H9 (cell line): ENCODE results near the gene OR6B1. TPM values are rescaled to one million over a fixed set of nuclear protein-coding genes. Genes with fewer than 3 reads are reported as not detected.

Experiments used
- DNase-seq: peaks from one replicate; pipeline ENCODE4 v3.0.0-alpha.2; 2017
- H2AFZ ChIP-seq: one replicate; pipeline ENCODE4 v1.6.1; 2013; ENCODE audit warnings: mild to moderate bottlenecking, low read length, control low read depth, moderate library complexity
- H2AK5ac ChIP-seq: 2 replicates; pipeline ENCODE4 v1.6.1; 2013; ENCODE audit warnings: low read length, control low read depth, mixed read lengths; ENCODE audit not compliant: insufficient read length
- H2BK120ac ChIP-seq: one replicate; pipeline ENCODE4 v1.6.1; 2013; ENCODE audit warnings: low read depth, mild to moderate bottlenecking, low read length, control low read depth, inconsistent platforms; ENCODE audit not compliant: poor library complexity, severe bottlenecking
- H2BK12ac ChIP-seq: 2 replicates; pipeline ENCODE4 v1.6.1; 2013; ENCODE audit warnings: low read length, control low read depth, mixed read lengths, low read depth; ENCODE audit not compliant: insufficient read length
- H2BK15ac ChIP-seq: 2 replicates; pipeline ENCODE4 v1.6.1; 2013; ENCODE audit warnings: low read depth, low read length, control low read depth
- H2BK20ac ChIP-seq: one replicate; pipeline ENCODE4 v1.6.1; 2013; ENCODE audit warnings: low read depth, mild to moderate bottlenecking, low read length, control low read depth, inconsistent platforms; ENCODE audit not compliant: poor library complexity, severe bottlenecking
- H2BK5ac ChIP-seq: 2 replicates; pipeline ENCODE4 v1.6.1; 2013; ENCODE audit warnings: low read length, control low read depth, mixed read lengths; ENCODE audit not compliant: insufficient read length
- H3K14ac ChIP-seq: 2 replicates; pipeline ENCODE4 v1.6.1; 2013; ENCODE audit warnings: low read length, control low read depth; ENCODE audit not compliant: insufficient read depth
- H3K18ac ChIP-seq: 2 replicates; pipeline ENCODE4 v1.6.1; 2013; ENCODE audit warnings: low read depth, mild to moderate bottlenecking, mixed read lengths, low read length, control low read depth; ENCODE audit not compliant: insufficient read length
- H3K23ac ChIP-seq: 2 replicates; pipeline ENCODE4 v1.6.1; 2013; ENCODE audit warnings: low read length, control low read depth, mixed read lengths, low read depth; ENCODE audit not compliant: insufficient read length
- H3K23me2 ChIP-seq: 2 replicates; pipeline ENCODE4 v1.6.1; 2013; ENCODE audit warnings: low read depth, mild to moderate bottlenecking, mixed read lengths, low read length, control low read depth; ENCODE audit not compliant: insufficient read length, poor library complexity, severe bottlenecking
- H3K27ac ChIP-seq: 2 replicates; pipeline ENCODE4 v1.5.1; 2013; ENCODE audit warnings: low read length, control low read depth, mixed read lengths, low read depth; ENCODE audit not compliant: insufficient read length
- H3K27me3 ChIP-seq: 2 replicates; pipeline ENCODE4 v1.6.1; 2013; ENCODE audit warnings: low read length, control low read depth, inconsistent platforms; ENCODE audit not compliant: insufficient read depth
- H3K4ac ChIP-seq: 2 replicates; pipeline ENCODE4 v1.6.1; 2013; ENCODE audit warnings: low read depth, mild to moderate bottlenecking, control low read depth, inconsistent platforms, low read length, moderate library complexity
- H3K4me1 ChIP-seq: 2 replicates; pipeline ENCODE4 v1.6.1; 2013; ENCODE audit warnings: low read length, control low read depth, inconsistent platforms; ENCODE audit not compliant: insufficient read depth
- H3K4me2 ChIP-seq: 2 replicates; pipeline ENCODE4 v1.6.1; 2013; ENCODE audit warnings: low read length, control low read depth, mixed read lengths; ENCODE audit not compliant: insufficient read length, insufficient read depth
- H3K56ac ChIP-seq: 2 replicates; pipeline ENCODE4 v1.6.1; 2013; ENCODE audit warnings: low read depth, mild to moderate bottlenecking, mixed read lengths, low read length, control low read depth; ENCODE audit not compliant: insufficient read length
- H3K79me1 ChIP-seq: 2 replicates; pipeline ENCODE4 v1.6.1; 2013; ENCODE audit warnings: low read depth, mild to moderate bottlenecking, moderate library complexity, low read length, control low read depth, inconsistent platforms; ENCODE audit not compliant: insufficient read depth, poor library complexity, severe bottlenecking
- H3K79me2 ChIP-seq: 2 replicates; pipeline ENCODE4 v1.6.1; 2013; ENCODE audit warnings: low read length, control low read depth, inconsistent platforms; ENCODE audit not compliant: insufficient read depth
- H3K9ac ChIP-seq: 2 replicates; pipeline ENCODE4 v1.6.1; 2013; ENCODE audit warnings: low read length, control low read depth, mixed read lengths; ENCODE audit not compliant: insufficient read length; ENCODE audit errors: extremely low read depth
- H3K9me3 ChIP-seq: one replicate; pipeline ENCODE4 v1.6.1; 2013; ENCODE audit warnings: low read depth, low read length, inconsistent platforms; ENCODE audit not compliant: control insufficient read depth
- H3T11ph ChIP-seq: one replicate; pipeline ENCODE4 v1.6.1; 2013; ENCODE audit warnings: mild to moderate bottlenecking, low read length, control low read depth, inconsistent platforms
- H4K20me1 ChIP-seq: one replicate; pipeline ENCODE4 v1.6.1; 2013; ENCODE audit not compliant: control insufficient read depth, insufficient read length, insufficient read depth
- H4K5ac ChIP-seq: 2 replicates; pipeline ENCODE4 v1.6.1; 2013; ENCODE audit warnings: low read depth, mild to moderate bottlenecking, mixed read lengths, low read length, control low read depth; ENCODE audit not compliant: insufficient read length
- H4K8ac ChIP-seq: replicated peaks from 2 replicates; pipeline ENCODE4 v1.6.1; 2013; ENCODE audit warnings: low read length, control low read depth, mixed read lengths, low read depth; ENCODE audit not compliant: insufficient read length
- H4K91ac ChIP-seq: 2 replicates; pipeline ENCODE4 v1.6.1; 2013; ENCODE audit warnings: low read depth, mild to moderate bottlenecking, moderate library complexity, mixed read lengths, low read length, control low read depth; ENCODE audit not compliant: insufficient read length
- H3K27ac Mint-ChIP-seq, 3 experiments: 2 replicates in 2 of 3; 3 replicates in 1 of 3; pipeline ENCODE4 v1.8.0; 2020 to 2021; ENCODE audit warnings: mixed read lengths in 3 of 3, mild to moderate bottlenecking in 1 of 3, moderate library complexity in 1 of 3
- H3K27me3 Mint-ChIP-seq: 2 replicates; pipeline ENCODE4 v1.8.0; 2021; ENCODE audit warnings: low read depth, mild to moderate bottlenecking, moderate library complexity, mixed read lengths
- H3K36me3 Mint-ChIP-seq, 3 experiments: 2 replicates in 2 of 3; 3 replicates in 1 of 3; pipeline ENCODE4 v1.8.0; 2020 to 2021; ENCODE audit warnings: low read depth in 3 of 3, mixed read lengths in 3 of 3; ENCODE audit not compliant: insufficient read depth in 1 of 3
- H3K4me1 Mint-ChIP-seq, 2 experiments: 2 replicates each; pipeline ENCODE4 v1.8.0; 2020; ENCODE audit warnings: mixed read lengths in 2 of 2
- H3K4me3 Mint-ChIP-seq, 2 experiments: 2 replicates in 1 of 2; 3 replicates in 1 of 2; pipeline ENCODE4 v1.8.0; 2020 to 2021; ENCODE audit warnings: mild to moderate bottlenecking in 2 of 2, mixed read lengths in 2 of 2, moderate library complexity in 1 of 2
- H3K9me3 Mint-ChIP-seq, 2 experiments: 2 replicates in 1 of 2; 3 replicates in 1 of 2; pipeline ENCODE4 v1.8.0; 2020; ENCODE audit warnings: mild to moderate bottlenecking in 2 of 2, mixed read lengths in 2 of 2, moderate library complexity in 1 of 2
- WGBS: extraction: QIAGEN DNeasy Blood & Tissue Kit; methylation state at CpG from one replicate; pipeline ENCODE4 v1.1.7; 2013; ENCODE audit warnings: missing lambda C conversion rate, low lambda C conversion rate, mixed read lengths; ENCODE audit not compliant: insufficient read length; ENCODE audit errors: extremely low coverage; 5-methylcytosine and 5-hydroxymethylcytosine counted together
- total RNA-seq: library from RNA; stranded (reverse); gene quantifications from 2 replicates; pipeline ENCODE4 v1.2.1, GENCODE V29; 2021
- TF ChIP-seq, protein P1 (sequence below): fragments of 200-600 bp; sonication (generic); conservative IDR thresholded peaks from 3 replicates; pipeline ENCODE4 v1.8.0; 2021; ENCODE audit warnings: antibody characterized with exemption, mild to moderate bottlenecking

Gene OR6B1
- total RNA-seq, 1 experiment from 2014 or later, result not detected

DNA sequence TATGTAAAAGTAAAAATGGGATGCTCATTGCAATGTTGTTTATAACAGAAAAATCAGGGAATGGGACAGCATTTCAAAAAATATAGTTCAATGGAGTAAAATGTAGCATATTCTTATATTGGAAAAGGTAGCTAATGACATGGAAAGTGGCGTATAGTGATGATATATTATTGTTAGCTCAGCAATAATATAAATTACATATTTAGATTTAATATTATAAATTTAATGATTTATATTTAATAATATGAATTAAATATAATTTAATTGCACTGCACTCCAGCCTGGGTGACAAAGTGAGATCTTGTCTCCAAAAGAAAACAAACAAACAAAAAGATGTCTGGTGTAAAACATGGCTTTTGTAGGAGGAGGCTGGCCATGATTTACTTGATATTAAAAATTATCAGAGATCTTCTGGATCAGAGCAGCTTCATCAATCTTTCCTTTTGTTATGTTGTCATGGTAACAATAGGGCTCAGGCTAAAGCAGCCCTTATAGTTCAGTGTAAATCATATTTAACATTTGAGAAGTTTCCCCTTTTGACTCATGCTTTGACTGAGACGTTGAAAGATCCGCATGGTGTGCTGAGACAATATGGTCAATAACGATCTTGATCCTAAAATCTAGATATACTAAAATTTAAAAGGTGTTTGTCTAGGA, 23.2 kb downstream of the OR6B1 start:
- Histone ChIP-seq H4K20me1 (no peaks in the 10 kb centered on the region), H3K9ac (no peak overlapping the region), H2BK15ac (no peak overlapping the region), H2BK20ac (no peak overlapping the region), H4K8ac (no peak overlapping the region), H4K5ac (no peak overlapping the region), H2BK120ac (no peak overlapping the region), H3K4ac (no peak overlapping the region), H3K79me2 (no peaks in the 10 kb centered on the region), H3T11ph (no peak overlapping the region), H2BK12ac (no peak overlapping the region), H3K56ac (no peak overlapping the region), H3K4me2 (no peak overlapping the region), H2AK5ac (no peak overlapping the region), H3K4me1 (no peaks in the 10 kb centered on the region), H3K9me3 (no peaks in the 10 kb centered on the region), H4K91ac (no peak overlapping the region), H3K27me3 (no peaks in the 10 kb centered on the region), H3K14ac (no peak overlapping the region), H3K23me2 (no peaks in the 10 kb centered on the region), H2AFZ (no peak overlapping the region), H2BK5ac (no peak overlapping the region), H3K18ac (no peak overlapping the region), H3K27ac (no peak overlapping the region), H3K23ac (no peak overlapping the region), H3K79me1 (no peaks in the 10 kb centered on the region)
- Mint-ChIP-seq H3K27ac (no peak overlapping the region), H3K4me1 (peaks cover 6 to 10% of the 10 kb centered on the region in 2 experiments; a peak in 3 of 4 replicates), H3K9me3 (no peaks in the 10 kb centered on the region), H3K4me3 (no peak overlapping the region), H3K36me3 (no peaks in the 10 kb centered on the region; a peak in 1 of 7 replicates), H3K27me3 (no peaks in the 10 kb centered on the region)
- 100% methylated on average over 1 of the region's 4 CpGs for WGBS
- TF ChIP-seq, protein P1, sequence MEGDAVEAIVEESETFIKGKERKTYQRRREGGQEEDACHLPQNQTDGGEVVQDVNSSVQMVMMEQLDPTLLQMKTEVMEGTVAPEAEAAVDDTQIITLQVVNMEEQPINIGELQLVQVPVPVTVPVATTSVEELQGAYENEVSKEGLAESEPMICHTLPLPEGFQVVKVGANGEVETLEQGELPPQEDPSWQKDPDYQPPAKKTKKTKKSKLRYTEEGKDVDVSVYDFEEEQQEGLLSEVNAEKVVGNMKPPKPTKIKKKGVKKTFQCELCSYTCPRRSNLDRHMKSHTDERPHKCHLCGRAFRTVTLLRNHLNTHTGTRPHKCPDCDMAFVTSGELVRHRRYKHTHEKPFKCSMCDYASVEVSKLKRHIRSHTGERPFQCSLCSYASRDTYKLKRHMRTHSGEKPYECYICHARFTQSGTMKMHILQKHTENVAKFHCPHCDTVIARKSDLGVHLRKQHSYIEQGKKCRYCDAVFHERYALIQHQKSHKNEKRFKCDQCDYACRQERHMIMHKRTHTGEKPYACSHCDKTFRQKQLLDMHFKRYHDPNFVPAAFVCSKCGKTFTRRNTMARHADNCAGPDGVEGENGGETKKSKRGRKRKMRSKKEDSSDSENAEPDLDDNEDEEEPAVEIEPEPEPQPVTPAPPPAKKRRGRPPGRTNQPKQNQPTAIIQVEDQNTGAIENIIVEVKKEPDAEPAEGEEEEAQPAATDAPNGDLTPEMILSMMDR, result no peak
- no peak for DNase-seq
